Activated naive CD8-positive, alpha-beta T cell treated with anti-CD3 and anti-CD28 coated beads for 36 hours (primary cell): Measurements from ENCODE around the gene LRRC4C. TPM values are rescaled to one million over a fixed set of nuclear protein-coding genes. Genes with fewer than 3 reads are reported as not detected.
A peak's percentile ranks its signal among the peaks of the same experiment; 100 is the strongest.

Experiments
- DNase-seq: peaks from one replicate; pipeline ENCODE4 v3.0.0; 2021
- H3K27ac Mint-ChIP-seq: one replicate; pipeline ENCODE4 v1.8.0; 2022; ENCODE audit warnings: mild to moderate bottlenecking, moderate library complexity, mixed read lengths
- H3K27me3 Mint-ChIP-seq: one replicate; pipeline ENCODE4 v1.8.0; 2022; ENCODE audit warnings: mild to moderate bottlenecking, mixed read lengths
- H3K36me3 Mint-ChIP-seq: one replicate; pipeline ENCODE4 v1.8.0; 2021; ENCODE audit warnings: mild to moderate bottlenecking, mixed read lengths
- H3K4me1 Mint-ChIP-seq: one replicate; pipeline ENCODE4 v1.8.0; 2021; ENCODE audit warnings: mixed read lengths
- H3K4me3 Mint-ChIP-seq: one replicate; pipeline ENCODE4 v1.8.0; 2022; ENCODE audit warnings: mild to moderate bottlenecking, moderate library complexity, mixed read lengths
- H3K9me3 Mint-ChIP-seq: one replicate; pipeline ENCODE4 v1.8.0; 2022; ENCODE audit warnings: mixed read lengths
- total RNA-seq, 2 experiments: library from RNA; stranded (reverse); gene quantifications; one replicate each; pipeline ENCODE4 v1.2.3, GENCODE V29; 2021

The LRRC4C gene
- total RNA-seq, 2 experiments from 2014 or later: not detected

DNA sequence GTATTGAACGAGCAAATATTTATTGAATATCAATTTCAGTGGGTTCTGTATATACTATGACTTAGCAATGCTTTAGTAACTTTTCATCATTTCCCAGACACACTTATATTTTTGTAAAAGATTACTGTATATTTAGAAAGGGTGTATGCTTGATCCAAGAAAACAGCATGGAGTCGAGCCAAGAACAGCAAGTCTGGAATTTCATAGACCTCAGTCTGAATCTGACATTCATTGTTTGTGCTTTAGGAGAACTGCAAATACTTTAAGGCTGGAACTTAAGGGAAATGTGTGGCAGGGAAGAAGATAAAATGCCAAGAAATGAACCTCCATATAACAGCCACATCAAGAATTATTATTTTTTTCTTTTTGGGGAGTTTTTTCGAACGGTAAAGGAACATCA lies 1156.8 kb downstream of the LRRC4C start:
- Mint-ChIP-seq H3K27ac (no peak overlapping the region), H3K36me3 (no peaks in the 10 kb centered on the region), H3K9me3 (no peaks in the 10 kb centered on the region), H3K4me1 (no peaks in the 10 kb centered on the region), H3K4me3 (no peak overlapping the region), H3K27me3 (no peaks in the 10 kb centered on the region)
- no peak for DNase-seq

DNA sequence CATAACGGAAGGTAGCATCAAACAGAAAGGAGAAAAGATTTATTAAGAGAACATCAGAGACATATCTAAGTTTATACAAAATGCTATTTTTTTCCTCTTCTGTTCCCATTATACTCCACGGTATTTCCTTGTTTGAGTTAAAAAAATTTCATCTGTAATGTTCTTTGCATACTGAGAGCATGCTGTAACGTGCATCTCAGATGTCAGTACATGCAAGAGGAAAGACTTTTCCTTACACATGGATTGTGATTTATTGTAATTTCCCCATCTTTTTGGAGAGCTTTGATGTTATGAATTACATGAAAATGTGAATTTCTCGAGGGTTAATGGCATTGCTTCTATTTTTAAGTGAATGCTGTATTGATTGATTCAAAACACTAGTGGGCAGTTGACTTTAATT lies 1164.0 kb downstream of the LRRC4C start:
- Mint-ChIP-seq H3K27me3 (peaks cover 36% of the 10 kb centered on the region), H3K9me3 (peaks cover 6% of the 10 kb centered on the region), H3K4me3 (no peak overlapping the region), H3K4me1 (peaks cover 6% of the 10 kb centered on the region), H3K27ac (no peak overlapping the region), H3K36me3 (peaks cover 4% of the 10 kb centered on the region)
- DNase-seq: no peak

DNA sequence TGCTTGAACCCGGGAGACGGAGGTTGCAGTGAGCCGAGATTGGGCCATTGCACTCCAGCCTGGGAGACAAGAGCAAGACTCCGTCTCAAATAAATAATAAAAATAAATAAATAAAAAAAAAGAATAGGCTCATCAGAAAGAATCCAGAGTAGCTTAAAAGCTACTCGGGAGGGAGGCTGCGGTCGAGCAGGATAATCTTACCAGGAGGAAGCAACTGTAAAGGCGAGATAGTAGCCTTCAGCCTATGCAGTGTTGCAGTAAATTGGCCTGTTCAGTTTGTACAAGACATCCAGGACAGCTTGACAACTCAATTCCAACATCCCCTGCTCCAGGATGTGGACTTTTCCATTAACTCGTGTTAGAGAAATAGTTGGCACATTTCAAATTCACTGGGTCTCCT lies 1164.7 kb downstream of the LRRC4C start:
- Mint-ChIP-seq H3K4me1 (peaks cover 6% of the 10 kb centered on the region), H3K36me3 (peaks cover 4% of the 10 kb centered on the region), H3K27ac (no peak overlapping the region), H3K27me3 (peaks cover 37% of the 10 kb centered on the region), H3K4me3 (no peak overlapping the region), H3K9me3 (peaks cover 6% of the 10 kb centered on the region)
- DNase-seq: no peak

DNA sequence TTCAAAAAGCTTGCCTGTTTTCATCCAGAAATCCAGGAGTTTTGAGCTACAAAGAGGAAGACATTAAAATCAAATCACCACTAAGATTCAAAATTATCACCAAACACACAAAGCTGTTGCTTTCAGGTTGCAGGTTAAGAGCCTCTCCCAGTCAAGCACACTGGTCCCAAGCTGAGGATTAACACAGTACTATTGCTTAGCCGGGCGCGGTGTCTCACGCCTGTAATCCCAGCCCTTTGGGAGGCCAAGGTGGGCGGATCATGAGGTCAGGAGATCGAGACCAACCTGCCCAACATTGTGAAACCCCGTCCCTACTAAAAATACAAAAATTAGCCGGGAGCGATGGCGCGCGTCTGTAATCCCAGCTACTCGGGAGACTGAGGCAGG lies 1165.1 kb downstream of the LRRC4C start:
- Mint-ChIP-seq H3K27me3 (peaks cover 37% of the 10 kb centered on the region), H3K36me3 (peaks cover 4% of the 10 kb centered on the region), H3K9me3 (peaks cover 6% of the 10 kb centered on the region), H3K4me1 (peaks cover 6% of the 10 kb centered on the region), H3K4me3 (no peak overlapping the region), H3K27ac (no peak overlapping the region)
- DNase-seq: no peak

DNA sequence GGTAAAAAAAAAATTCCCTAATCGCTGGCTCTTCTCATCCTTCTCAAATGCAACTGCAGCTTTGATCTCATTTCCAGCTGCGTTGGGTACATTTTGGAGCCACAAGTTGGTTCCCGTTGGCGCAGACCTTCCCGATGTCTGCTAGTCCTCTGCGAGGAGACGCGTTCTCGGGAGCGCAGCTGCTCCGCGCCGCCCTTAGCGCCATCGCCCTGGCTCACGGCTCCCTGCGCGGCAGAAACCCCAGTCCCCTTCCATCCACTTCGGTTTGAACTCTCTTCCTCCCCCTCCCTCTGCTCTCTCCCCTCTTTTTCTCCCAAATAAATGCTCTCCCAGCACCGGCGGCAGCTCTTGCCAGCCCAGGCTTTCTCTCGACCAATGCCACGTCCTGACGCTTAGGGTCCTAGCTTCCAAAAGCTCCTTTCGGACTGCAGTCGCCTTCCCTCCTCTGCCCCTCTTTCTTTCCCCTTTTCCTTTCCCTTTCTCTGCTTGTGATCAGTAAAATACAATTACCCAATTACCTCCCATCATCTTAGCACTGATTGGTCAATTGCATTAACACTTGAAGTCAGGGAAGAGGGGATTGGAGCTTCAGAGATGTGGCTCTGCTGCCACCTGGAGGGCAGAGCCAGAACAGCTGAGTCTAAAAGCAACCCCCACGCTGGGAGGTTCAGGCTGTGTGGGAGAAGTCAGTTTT lies 1165.7 kb downstream of the LRRC4C start:
- Mint-ChIP-seq H3K36me3 (peaks cover 4% of the 10 kb centered on the region), H3K4me1 (peaks cover 6% of the 10 kb centered on the region), H3K9me3 (peaks cover 6% of the 10 kb centered on the region), H3K4me3 (peak overlapping the region; percentile 78), H3K27ac (no peak overlapping the region), H3K27me3 (peaks cover 37% of the 10 kb centered on the region)
- peak; percentile 34 for DNase-seq

DNA sequence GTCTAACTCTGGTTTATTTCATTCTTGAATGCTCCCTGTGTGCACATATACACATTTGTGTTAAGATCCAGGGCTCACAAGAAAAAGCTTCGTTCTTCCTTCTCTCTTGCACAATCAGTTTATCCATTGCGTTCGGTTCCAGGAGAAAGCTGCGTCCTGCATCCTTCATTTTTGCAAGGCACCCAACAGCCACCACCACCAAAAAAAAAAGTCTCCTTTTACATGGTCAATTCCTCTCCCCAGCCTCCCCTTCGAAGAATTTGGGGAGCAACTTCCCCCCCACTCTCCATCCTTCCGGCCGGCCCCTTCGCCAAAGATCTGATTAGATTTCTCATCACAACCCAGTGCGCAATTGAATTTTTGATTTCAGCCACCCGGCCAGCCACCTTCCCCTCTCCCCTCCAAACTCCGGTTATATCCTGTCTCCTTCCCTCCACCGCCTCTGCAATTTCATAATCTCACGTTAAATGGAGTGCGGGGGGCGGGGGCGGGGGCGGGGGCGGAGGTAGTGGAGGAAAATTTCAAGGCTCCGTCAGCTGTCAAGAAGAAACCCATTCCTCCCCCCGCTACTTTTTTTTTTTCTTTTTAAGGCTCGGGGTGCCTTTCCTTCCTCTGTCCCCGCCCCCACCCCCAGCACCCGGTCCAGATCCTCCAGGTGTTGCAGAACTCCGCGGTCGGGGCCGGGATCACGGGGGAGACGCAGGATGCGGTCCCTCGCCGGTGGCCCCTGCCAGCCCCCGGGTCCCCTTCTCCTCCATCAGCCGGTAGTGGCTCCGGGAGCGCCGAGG lies 1166.5 kb downstream of the LRRC4C start:
- DNase-seq: no peak
- Mint-ChIP-seq H3K4me1 (peaks cover 6% of the 10 kb centered on the region), H3K27me3 (peaks cover 37% of the 10 kb centered on the region), H3K27ac (no peak overlapping the region), H3K36me3 (peaks cover 4% of the 10 kb centered on the region), H3K4me3 (peak overlapping the region; percentile 78), H3K9me3 (peaks cover 6% of the 10 kb centered on the region)

DNA sequence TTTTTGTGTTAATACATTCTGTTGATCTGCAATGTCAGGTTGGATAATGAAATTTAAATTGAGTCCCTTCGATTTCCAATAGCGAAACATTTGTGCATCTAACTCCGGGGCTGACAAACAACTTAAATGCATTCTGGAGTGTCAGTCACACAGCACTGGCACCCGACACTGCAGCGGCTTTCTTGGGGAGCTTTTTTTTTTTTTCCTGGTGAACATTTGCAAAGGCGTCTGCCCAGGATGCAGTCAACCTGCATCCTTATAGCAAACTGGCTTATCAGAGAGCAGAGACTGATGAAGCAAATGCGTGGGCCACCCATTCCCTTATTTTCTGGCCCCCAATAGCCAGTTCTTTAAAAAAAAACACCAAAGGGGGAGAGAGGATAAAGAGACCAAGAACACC lies 1167.7 kb downstream of the LRRC4C start:
- peaks cover 37% of the 10 kb centered on the region for H3K27me3 Mint-ChIP-seq
- no peak overlapping the region for H3K4me3 Mint-ChIP-seq
- peaks cover 6% of the 10 kb centered on the region for H3K4me1 Mint-ChIP-seq

DNA sequence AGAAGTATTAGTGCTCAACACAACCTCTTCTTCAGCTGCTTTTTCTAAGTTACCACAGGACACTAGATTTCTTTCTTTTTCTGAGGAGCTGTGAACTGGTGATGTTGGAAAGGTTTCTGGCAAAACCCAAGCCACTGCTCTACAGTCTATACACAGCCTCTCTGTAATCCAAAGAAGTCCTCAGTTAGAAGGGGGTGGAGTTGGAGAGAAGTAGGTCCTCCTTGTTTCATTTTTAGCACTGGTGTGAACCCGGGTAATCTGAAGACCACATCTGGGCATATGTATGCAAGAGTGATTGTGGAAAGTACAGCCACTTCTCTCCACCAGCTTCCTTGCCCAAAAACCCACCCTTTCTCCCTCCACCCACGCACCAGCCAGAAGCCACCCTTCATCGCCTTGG lies 1168.1 kb downstream of the LRRC4C start:
- no peak for DNase-seq

More for the DNA sequence above, 1167.7 kb downstream of the LRRC4C start:
- peaks cover 4% of the 10 kb centered on the region for H3K36me3 Mint-ChIP-seq
- H3K9me3 Mint-ChIP-seq: peaks cover 6% of the 10 kb centered on the region
- DNase-seq: no peak
- H3K27ac Mint-ChIP-seq: no peak overlapping the region

DNA sequence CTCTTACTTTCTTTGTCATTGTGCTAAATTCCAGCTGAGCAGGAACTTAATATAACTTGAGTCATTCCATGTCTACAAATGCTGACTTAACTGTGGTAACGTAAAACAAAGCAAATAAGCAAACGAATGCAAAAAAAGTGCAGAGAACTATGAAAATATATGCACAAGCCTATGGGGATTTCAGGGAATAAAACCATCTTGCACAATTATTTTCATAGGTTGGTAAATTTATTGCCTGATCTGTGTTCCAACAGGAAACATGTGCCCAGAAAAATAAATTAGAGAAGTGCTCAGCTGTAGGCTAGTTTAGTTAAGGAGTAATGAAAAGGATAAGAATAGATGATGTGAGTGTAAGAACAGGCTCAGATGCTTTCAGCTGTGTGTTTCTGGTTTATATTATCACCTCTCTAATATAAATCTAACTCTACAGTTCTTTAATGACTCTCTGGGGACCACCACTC lies 1169.3 kb downstream of the LRRC4C start:
- no peak for DNase-seq
- Mint-ChIP-seq H3K27me3 (peaks cover 37% of the 10 kb centered on the region), H3K27ac (no peak overlapping the region), H3K4me1 (peaks cover 6% of the 10 kb centered on the region), H3K9me3 (peaks cover 6% of the 10 kb centered on the region), H3K36me3 (peaks cover 4% of the 10 kb centered on the region), H3K4me3 (no peak overlapping the region)

More for the DNA sequence above, 1168.1 kb downstream of the LRRC4C start:
- Mint-ChIP-seq H3K9me3 (peaks cover 6% of the 10 kb centered on the region), H3K36me3 (peaks cover 4% of the 10 kb centered on the region), H3K27me3 (peaks cover 37% of the 10 kb centered on the region), H3K27ac (no peak overlapping the region), H3K4me1 (peaks cover 6% of the 10 kb centered on the region), H3K4me3 (no peak overlapping the region)

DNA sequence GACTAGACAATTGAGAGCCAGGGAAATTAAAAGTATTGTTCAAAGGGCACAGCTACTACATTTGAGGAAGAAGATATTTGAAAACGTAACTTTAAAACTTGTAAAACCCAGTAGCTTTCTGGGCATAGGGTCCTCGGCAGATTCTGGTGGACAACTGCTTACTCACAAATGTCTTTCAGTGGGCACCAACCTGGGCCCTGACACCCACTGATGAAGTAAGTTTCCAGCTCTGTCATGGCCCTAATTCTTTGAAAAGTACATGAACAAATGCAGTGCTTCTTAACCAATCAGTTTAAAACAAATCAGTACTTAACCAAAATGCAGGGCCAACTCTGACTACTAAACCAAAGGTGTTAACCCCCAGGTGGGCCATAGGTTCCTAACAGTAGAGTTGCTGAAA lies 1170.1 kb downstream of the LRRC4C start:
- Mint-ChIP-seq H3K4me1 (peaks cover 6% of the 10 kb centered on the region), H3K27me3 (peaks cover 36% of the 10 kb centered on the region), H3K9me3 (peaks cover 7% of the 10 kb centered on the region), H3K4me3 (no peak overlapping the region), H3K27ac (no peak overlapping the region), H3K36me3 (peaks cover 4% of the 10 kb centered on the region)
- no peak for DNase-seq

DNA sequence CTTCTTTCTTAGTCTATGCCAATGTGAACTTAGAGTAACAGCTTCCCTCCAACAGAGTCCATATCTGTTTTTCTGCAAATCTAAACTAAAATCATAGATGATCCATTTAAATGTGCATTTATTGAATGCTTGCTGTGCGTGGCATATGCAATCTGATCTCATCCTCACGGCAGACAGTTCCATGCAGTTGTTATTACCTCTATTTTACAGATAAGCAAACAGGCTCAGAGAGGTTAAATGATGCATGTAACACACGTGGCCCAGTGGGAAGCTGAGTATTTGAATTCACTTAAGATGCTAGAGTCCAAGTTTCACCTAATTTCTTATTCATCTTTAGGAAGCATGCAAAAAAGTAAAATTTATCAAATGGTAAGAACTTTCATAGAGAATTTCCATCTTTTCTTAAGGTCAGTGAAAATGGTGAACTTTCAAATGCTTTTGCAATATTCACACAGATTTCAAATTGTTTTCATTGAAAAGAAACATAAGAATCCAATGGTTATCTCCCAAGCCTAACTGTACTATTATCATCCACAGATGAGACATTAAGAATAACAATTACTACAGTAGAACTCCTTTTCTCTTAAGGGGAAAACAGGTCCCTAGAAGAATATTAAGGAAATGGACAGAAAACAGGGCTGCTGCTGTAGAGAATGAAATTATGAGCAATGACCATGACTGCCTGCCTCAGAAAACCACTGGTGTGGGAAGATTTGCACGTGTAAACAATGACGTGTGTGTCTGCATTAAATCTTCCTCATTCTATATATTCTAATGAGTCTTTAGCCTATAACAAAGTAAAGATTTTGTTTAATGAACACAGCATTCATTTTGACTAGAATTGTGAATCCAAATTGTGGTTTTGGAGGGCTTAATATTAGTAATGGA lies 1171.3 kb downstream of the LRRC4C start:
- Mint-ChIP-seq H3K9me3 (peaks cover 3% of the 10 kb centered on the region), H3K4me1 (peaks cover 3% of the 10 kb centered on the region), H3K36me3 (no peaks in the 10 kb centered on the region), H3K27me3 (peaks cover 24% of the 10 kb centered on the region), H3K27ac (no peak overlapping the region), H3K4me3 (no peak overlapping the region)
- no peak for DNase-seq

DNA sequence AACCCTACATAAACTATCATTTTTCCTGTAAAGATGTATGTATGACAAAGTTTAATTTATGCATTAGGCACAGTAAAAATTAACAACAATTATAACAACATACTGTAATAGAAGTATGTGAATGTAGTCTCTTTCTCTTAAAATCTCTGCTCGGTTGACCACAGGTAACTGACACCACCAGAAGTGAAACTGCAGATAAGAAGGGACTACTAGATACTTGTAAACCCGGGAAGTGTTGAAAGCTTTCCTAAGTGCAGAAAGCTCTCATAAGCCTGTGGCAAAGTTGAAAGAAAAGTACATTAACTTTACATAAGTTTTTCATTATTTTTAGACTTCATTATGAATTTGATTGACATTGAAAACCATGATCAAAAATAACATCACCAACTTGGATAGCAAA lies 1173.3 kb downstream of the LRRC4C start:
- Mint-ChIP-seq H3K27ac (no peak overlapping the region), H3K36me3 (no peaks in the 10 kb centered on the region), H3K9me3 (peaks cover 3% of the 10 kb centered on the region), H3K4me3 (no peak overlapping the region), H3K4me1 (no peaks in the 10 kb centered on the region), H3K27me3 (peaks cover 6% of the 10 kb centered on the region)
- DNase-seq: no peak

DNA sequence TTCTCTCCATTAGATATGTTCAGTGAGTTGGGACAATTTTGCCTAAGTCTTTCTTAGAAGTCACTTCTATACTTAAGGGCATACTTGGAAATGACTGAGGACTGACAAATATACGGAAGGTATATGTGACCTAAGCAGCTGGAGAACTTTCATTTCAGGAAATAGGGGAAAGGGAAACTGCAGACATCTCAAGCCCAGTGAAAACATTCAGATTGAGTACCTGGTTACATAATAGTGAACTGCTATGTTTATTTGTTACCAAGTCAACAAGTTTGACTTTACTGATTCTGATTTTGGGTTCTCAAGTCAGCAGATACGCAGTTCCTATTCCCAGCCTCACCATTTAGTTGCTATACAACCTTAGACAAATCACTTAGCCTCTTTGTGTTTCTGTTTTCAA lies 1173.9 kb downstream of the LRRC4C start:
- Mint-ChIP-seq H3K27ac (no peak overlapping the region), H3K4me1 (no peaks in the 10 kb centered on the region), H3K27me3 (peaks cover 2% of the 10 kb centered on the region), H3K36me3 (no peaks in the 10 kb centered on the region), H3K9me3 (peaks cover 3% of the 10 kb centered on the region), H3K4me3 (no peak overlapping the region)
- DNase-seq: no peak

DNA sequence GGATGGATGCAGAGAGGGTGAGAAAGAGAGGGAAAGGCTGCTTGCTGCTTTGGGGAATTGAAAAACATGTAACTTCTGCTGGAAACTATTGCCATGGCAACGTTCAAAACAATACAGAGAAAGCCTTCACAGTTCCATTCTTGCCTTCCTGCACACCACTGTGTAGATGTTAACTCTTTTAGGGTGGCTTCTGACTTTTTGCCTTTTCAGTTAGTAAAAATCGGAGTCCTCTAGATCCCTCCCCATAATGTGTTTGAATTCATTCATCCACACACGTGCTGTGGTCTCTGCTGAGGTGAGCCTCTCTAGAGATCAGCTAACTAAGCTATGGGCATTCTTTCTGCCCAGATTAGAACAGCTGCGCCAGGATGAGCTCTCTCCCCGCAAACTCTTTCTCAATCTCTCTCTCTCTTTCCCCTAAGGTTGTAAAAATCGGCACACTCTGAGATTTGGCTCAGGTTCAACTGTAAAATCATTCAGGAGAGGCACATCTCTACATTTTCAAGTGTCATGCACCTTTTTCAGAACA lies 1178.3 kb downstream of the LRRC4C start:
- no peak overlapping the region for H3K4me3 Mint-ChIP-seq
- DNase-seq: no peak
- no peaks in the 10 kb centered on the region for H3K4me1 Mint-ChIP-seq
- H3K9me3 Mint-ChIP-seq: peaks cover 6% of the 10 kb centered on the region
- no peaks in the 10 kb centered on the region for H3K36me3 Mint-ChIP-seq
- no peak overlapping the region for H3K27ac Mint-ChIP-seq
- no peaks in the 10 kb centered on the region for H3K27me3 Mint-ChIP-seq
